HL-60/S4 treated with retinoic acid at 250 ng/mL for 4 days and 3 days (cell line): ENCODE measurements around the gene TACC2.

Source experiments
- in situ Hi-C: fragments of 300-500 bp; cut with MboI; formaldehyde crosslinking; loops from 2 replicates; pipeline ENCODE4 v1.7.0; 2022; ENCODE audit warnings: low sequenced_read_pairs

The TACC2 gene

DNA sequence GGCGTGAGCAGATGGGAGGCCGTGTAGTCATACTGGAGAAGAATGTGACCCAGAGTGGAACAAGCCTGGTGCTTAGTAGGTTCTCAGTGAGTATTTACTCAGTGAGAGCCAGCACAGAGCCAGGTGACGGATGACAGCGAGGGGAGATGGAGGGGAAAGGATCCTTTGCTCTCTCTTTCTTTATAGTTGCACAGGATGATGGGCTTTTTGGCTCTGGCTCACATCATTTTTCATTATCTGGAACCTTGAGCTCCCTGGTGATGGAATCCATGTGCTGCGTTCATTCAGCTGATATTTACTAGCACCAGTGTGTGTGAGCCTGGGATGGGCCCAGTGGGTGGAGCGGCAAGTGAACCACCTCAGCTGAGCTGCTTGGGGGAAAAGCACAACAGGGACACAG is 299.3 kb downstream of the TACC2 start:
- in situ Hi-C loops, result no loop called here

GRCh38 chr10:122288917-122289316 is 300.0 kb downstream of the TACC2 start:
- in situ Hi-C loops, result no loop called here

GRCh38 chr10:122290334-122290733 is 301.4 kb downstream of the TACC2 start:
- in situ Hi-C loops, result no loop called here

DNA sequence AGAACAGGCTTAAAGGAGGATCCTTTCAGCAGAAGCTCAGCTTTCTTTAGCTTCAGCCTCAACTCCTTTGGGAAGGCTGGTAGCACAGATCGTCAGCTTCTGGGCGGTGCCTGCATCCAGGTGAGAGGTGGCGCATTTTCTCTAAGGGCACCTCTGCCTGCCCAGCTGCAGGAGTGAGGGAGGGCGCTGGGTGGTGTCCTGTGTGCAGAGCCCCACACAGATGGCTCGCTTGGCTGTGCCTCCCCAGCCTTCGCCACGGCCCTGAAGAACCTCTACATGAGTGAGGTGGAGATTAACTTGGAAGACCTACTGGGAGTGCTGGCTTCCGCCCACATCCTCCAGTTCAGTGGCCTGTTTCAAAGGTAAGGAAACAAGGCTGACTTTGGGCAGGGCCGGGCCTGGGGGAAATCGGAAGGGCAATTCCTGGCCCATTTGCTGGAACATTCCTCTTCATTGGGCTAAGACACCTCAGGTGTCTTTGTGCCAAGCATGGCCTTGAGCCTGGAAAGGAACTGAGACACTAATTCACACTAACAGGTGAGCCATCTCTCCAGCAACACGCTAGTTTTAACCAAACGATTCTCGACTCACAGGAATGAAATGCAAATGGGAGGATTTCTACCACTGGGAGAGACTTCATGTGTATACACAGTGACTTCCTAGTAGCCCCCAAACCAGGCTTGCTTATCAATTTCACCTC is 302.0 kb downstream of the TACC2 start:
- in situ Hi-C loops, result no loop called here

GRCh38 chr10:122291739-122292138 is 302.8 kb downstream of the TACC2 start:
- in situ Hi-C loops, result no loop called here

- in situ Hi-C loops, result no loop called here
Measured at GRCh38 chr10:122292376-122292775, 303.4 kb downstream of the TACC2 start.

GRCh38 chr10:122293156-122293960 is 304.4 kb downstream of the TACC2 start:
- in situ Hi-C loops, result no loop called here

DNA sequence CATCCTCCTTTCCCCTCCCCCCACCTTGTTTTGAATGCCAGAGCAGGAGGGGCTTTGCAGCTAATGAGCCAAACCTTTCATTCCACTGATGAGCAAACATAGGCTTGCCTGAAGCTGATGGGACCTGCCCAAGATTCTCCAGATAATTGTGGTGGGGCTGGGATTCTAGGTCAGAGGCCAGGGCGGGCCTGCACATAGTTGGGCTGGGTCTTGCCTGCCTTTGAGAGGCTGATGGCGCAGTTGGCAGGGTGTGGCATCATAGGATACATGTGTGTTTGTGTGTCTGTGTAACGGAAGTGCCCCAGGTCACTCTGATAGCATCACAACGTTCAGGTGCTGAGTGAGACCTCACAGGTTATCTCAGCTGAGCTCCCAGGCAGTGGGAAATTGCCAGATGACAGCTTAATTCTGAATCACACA is 305.0 kb downstream of the TACC2 start:
- in situ Hi-C loops, result no loop called here

DNA sequence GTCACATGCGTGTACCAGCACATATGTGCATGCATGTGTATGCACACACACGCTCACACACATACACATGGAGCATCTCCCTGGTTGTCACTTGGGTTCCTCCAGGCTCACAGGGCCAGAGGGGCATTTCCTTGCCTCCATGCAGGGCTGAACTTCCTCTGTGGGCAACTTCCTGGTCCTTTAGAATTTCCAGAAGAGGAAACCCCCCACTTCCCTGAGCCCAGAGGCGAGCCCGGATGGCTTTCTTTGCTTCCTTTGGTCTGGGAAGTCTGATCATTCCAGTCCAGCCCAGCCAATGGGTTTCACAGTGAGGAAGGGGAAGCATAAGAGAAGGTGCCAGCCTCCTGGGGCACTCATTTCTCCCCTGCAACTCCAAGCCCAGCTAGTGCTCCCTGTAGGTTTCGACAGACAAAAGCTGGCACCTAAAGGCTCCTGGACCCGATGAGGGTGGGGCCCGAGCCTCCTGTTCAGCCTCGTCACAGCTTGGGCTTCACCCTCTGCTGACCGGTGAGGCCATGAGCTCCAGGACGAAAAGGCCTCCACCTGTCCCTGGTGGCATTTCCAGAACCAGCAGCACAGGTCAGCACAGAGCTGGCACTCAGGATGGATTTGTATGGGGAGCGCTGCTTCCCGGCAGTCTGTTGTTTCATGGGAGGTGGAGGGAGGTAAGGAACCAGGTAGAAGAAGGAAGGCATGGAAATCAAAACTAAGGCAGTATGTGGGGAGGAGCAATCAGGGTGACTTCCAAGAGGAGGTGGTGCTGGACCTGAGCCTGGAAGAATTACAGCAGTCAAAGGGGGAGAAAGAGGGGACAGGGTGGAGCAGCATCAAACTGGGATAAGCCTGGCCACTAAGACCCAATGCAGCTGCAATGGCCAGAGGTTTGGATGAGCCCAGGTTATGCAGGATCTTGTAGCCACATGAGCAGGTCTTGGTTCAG is 305.8 kb downstream of the TACC2 start:
- in situ Hi-C loops, result no loop called here

GRCh38 chr10:122295451-122295809 is 306.5 kb downstream of the TACC2 start:
- in situ Hi-C loops, result no loop called here

- in situ Hi-C loops, result no loop called here
Measured at GRCh38 chr10:122296363-122297120, 307.6 kb downstream of the TACC2 start.

- in situ Hi-C loops, result no loop called here
Measured at GRCh38 chr10:122297583-122297982, 308.6 kb downstream of the TACC2 start.

- in situ Hi-C loops, result no loop called here
Measured at GRCh38 chr10:122298206-122298597, 309.2 kb downstream of the TACC2 start.

GRCh38 chr10:122298598-122299301 is 309.8 kb downstream of the TACC2 start:
- in situ Hi-C loops, result no loop called here

- in situ Hi-C loops, result no loop called here
Measured at GRCh38 chr10:122299423-122300075, 310.6 kb downstream of the TACC2 start.

DNA sequence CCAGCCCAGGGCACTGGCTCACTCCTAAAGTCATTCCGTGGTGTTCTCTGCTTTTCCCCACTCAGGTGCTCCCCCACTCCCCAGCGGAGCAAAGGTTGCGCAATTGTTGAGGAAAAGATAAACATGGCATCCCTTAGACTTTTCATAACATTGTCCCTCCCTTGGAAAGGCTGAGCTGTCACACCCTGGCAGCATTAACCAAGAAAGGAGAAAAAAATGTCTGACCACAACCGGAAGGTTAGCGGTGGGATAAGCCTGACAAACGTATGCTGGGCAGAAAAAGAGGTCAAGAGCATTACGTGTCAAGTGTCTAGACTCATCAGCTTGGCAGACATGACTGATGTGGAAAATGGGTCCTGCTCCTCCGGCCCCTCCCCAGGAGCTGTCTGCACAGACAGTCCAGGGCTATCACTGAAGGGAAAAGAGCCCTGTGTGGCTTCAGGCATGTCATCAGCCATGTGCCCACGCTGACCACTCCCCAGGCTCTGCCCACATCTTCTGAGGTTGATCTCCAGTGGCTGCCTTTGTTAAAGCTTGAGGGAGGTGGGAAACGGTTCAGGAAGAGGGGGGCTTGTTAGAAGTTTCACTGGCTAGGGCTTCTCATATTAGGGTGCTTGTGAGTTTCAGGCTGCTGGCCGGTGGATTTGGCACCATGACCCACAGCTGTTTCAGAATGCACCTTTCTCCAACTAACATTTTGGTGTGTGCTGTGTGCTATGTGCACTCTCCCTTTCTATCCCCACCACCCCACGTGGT is 312.3 kb downstream of the TACC2 start:
- in situ Hi-C loops, result no loop called here

DNA sequence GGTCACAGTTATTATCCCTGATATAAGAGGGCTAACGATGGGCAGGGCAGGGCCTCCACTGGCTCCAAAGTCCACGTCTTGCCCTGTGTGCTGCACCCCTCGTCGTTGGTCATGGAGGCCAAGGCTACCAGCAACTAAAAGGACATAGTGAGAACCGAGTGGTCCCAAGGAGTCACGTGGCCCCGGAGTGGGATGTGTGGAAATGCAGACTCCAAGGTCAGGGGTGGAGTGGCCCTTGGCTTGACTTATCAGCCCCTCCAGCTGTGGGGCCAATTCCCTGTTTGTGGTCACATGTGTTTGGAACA is 312.8 kb downstream of the TACC2 start:
- in situ Hi-C loops, result no loop called here

GRCh38 chr10:122302315-122302714 is 313.4 kb downstream of the TACC2 start:
- in situ Hi-C loops, result no loop called here
